Mesothelial cell of epicardium (in vitro differentiated cells): Measurements from ENCODE around the gene FAHD1. TPM values are rescaled to one million over a fixed set of nuclear protein-coding genes. Genes with fewer than 3 reads are reported as not detected.

Experiments used
- DNase-seq, 2 experiments: peaks; one replicate each; pipeline ENCODE4 v3.0.0; 2021; ENCODE audit warnings: low spot score in 2 of 2; ENCODE audit not compliant: unreplicated experiment in 2 of 2
- H3K27ac Mint-ChIP-seq: 2 replicates; pipeline ENCODE4 v1.8.0; 2021; ENCODE audit warnings: mixed read lengths
- H3K27me3 Mint-ChIP-seq: 2 replicates; pipeline ENCODE4 v1.8.0; 2021; ENCODE audit warnings: low read depth, mixed read lengths
- H3K36me3 Mint-ChIP-seq: 2 replicates; pipeline ENCODE4 v1.8.0; 2021; ENCODE audit warnings: mixed read lengths
- H3K4me1 Mint-ChIP-seq: 2 replicates; pipeline ENCODE4 v1.8.0; 2021; ENCODE audit warnings: mixed read lengths
- H3K4me3 Mint-ChIP-seq: 2 replicates; pipeline ENCODE4 v1.8.0; 2021; ENCODE audit warnings: mild to moderate bottlenecking, moderate library complexity, mixed read lengths
- H3K9me3 Mint-ChIP-seq: 2 replicates; pipeline ENCODE4 v1.8.0; 2021; ENCODE audit warnings: mixed read lengths
- CTCF ChIP-seq: fragments of 200-600 bp; sonication (generic); IDR thresholded peaks from one replicate; pipeline ENCODE4 v1.5.0; 2021; ENCODE audit warnings: antibody characterized with exemption; ENCODE audit not compliant: unreplicated experiment
- total RNA-seq: library from RNA; stranded (reverse); gene quantifications from 3 replicates; pipeline ENCODE4 v1.2.1, GENCODE V29; 2021

FAHD1 gene
- total RNA-seq, 1 donor from 2014 or later, result 23.1 TPM

- no peak for TF ChIP-seq CTCF
- H3K4me3 Mint-ChIP-seq, result no peak overlapping the region
- H3K27ac Mint-ChIP-seq, result no peak overlapping the region
- H3K9me3 Mint-ChIP-seq, result no peaks in the 10 kb centered on the region
- no peaks in the 10 kb centered on the region for H3K36me3 Mint-ChIP-seq
- peaks cover 13% of the 10 kb centered on the region for H3K4me1 Mint-ChIP-seq
- DNase-seq, result no peak
- peaks cover 73% of the 10 kb centered on the region for H3K27me3 Mint-ChIP-seq
Observed at GRCh38 chr16:1862394-1862793, 35.4 kb downstream of the FAHD1 start.

- no peak for DNase-seq
Observed at GRCh38 chr16:1863681-1864460, 36.9 kb downstream of the FAHD1 start.

GRCh38 chr16:1865902-1866690 is 39.1 kb downstream of the FAHD1 start:
- H3K36me3 Mint-ChIP-seq, result no peaks in the 10 kb centered on the region
- H3K4me1 Mint-ChIP-seq, result no peaks in the 10 kb centered on the region
- H3K27me3 Mint-ChIP-seq, result peaks cover 51% of the 10 kb centered on the region
- no peak overlapping the region for H3K27ac Mint-ChIP-seq
- no peak overlapping the region for H3K4me3 Mint-ChIP-seq
- H3K9me3 Mint-ChIP-seq, result no peaks in the 10 kb centered on the region
- TF ChIP-seq CTCF, result no peak
- DNase-seq, result no peak

More at GRCh38 chr16:1863681-1864460, 36.9 kb downstream of the FAHD1 start:
- H3K4me3 Mint-ChIP-seq, result no peak overlapping the region
- no peaks in the 10 kb centered on the region for H3K36me3 Mint-ChIP-seq
- H3K4me1 Mint-ChIP-seq, result peaks cover 4% of the 10 kb centered on the region
- H3K27ac Mint-ChIP-seq, result no peak overlapping the region
- H3K27me3 Mint-ChIP-seq, result peaks cover 62% of the 10 kb centered on the region
- no peaks in the 10 kb centered on the region for H3K9me3 Mint-ChIP-seq
- TF ChIP-seq CTCF, result peak; percentile 93

GRCh38 chr16:1870365-1871082 is 43.5 kb downstream of the FAHD1 start:
- Mint-ChIP-seq H3K27ac (no peak overlapping the region), H3K36me3 (peaks cover 2% of the 10 kb centered on the region), H3K27me3 (peaks cover 58% of the 10 kb centered on the region)

More at GRCh38 chr16:1870365-1871082, 43.5 kb downstream of the FAHD1 start:
- TF ChIP-seq CTCF, result no peak
- DNase-seq, result no peak
- Mint-ChIP-seq H3K4me3 (no peak overlapping the region), H3K4me1 (peaks cover 2% of the 10 kb centered on the region), H3K9me3 (peaks cover 3% of the 10 kb centered on the region)
